SIG-M5 (cell line): ENCODE data around the gene RPE.

ENCODE experiments used
- DNase-seq: peaks from one replicate; lab custom pipeline; 2025; lab: John Stamatoyannopoulos, UW

Gene RPE

GRCh38 chr2:210000464-210001324 lies 1.7 kb upstream of the RPE start:
- DNase-seq: no peak

GRCh38 chr2:210003359-210003758 lies 921 bp downstream of the RPE start:
- peak; percentile 83 for DNase-seq

- DNase-seq: no peak
Observed at GRCh38 chr2:210004881-210005280, 2.4 kb downstream of the RPE start.

GRCh38 chr2:210007895-210008294 lies 5.5 kb downstream of the RPE start:
- DNase-seq: no peak

- no peak for DNase-seq
Observed at GRCh38 chr2:210009126-210009525, 6.7 kb downstream of the RPE start.

GRCh38 chr2:210009896-210010295 lies 7.5 kb downstream of the RPE start:
- no peak for DNase-seq

- no peak for DNase-seq
Observed at GRCh38 chr2:210020138-210020537, 17.7 kb downstream of the RPE start.

GRCh38 chr2:210022824-210023223 lies 20.4 kb downstream of the RPE start:
- no peak for DNase-seq

- DNase-seq: no peak
Observed at GRCh38 chr2:210027608-210028007, 25.2 kb downstream of the RPE start.

GRCh38 chr2:210028178-210028577 lies 25.7 kb downstream of the RPE start:
- no peak for DNase-seq

- no peak for DNase-seq
Observed at GRCh38 chr2:210034087-210034683, 31.7 kb downstream of the RPE start.

GRCh38 chr2:210035679-210036078 lies 33.2 kb downstream of the RPE start:
- DNase-seq: no peak

- DNase-seq: no peak
Observed at GRCh38 chr2:210038078-210038477, 35.6 kb downstream of the RPE start.

- no peak for DNase-seq
Observed at GRCh38 chr2:210046851-210047500, 44.5 kb downstream of the RPE start.

- DNase-seq: no peak
Observed at GRCh38 chr2:210049831-210050230, 47.4 kb downstream of the RPE start.

- DNase-seq: no peak
Observed at GRCh38 chr2:210050885-210051284, 48.4 kb downstream of the RPE start.

- no peak for DNase-seq
Observed at GRCh38 chr2:210054696-210055095, 52.3 kb downstream of the RPE start.

- no peak for DNase-seq
Observed at GRCh38 chr2:210055825-210056224, 53.4 kb downstream of the RPE start.

GRCh38 chr2:210063306-210063705 lies 60.9 kb downstream of the RPE start:
- no peak for DNase-seq
